GM21447 (cell line): ENCODE data around the gene TM9SF4.

Source experiments
- ATAC-seq: cut with Tn5 transposase; IDR thresholded peaks from one replicate; pipeline ENCODE4 v1.9.1; 2021; ENCODE audit not compliant: unreplicated experiment

TM9SF4 gene

GRCh38 chr20:32205843-32206759 is 96.6 kb downstream of the TM9SF4 start:
- ATAC-seq = no peak

DNA sequence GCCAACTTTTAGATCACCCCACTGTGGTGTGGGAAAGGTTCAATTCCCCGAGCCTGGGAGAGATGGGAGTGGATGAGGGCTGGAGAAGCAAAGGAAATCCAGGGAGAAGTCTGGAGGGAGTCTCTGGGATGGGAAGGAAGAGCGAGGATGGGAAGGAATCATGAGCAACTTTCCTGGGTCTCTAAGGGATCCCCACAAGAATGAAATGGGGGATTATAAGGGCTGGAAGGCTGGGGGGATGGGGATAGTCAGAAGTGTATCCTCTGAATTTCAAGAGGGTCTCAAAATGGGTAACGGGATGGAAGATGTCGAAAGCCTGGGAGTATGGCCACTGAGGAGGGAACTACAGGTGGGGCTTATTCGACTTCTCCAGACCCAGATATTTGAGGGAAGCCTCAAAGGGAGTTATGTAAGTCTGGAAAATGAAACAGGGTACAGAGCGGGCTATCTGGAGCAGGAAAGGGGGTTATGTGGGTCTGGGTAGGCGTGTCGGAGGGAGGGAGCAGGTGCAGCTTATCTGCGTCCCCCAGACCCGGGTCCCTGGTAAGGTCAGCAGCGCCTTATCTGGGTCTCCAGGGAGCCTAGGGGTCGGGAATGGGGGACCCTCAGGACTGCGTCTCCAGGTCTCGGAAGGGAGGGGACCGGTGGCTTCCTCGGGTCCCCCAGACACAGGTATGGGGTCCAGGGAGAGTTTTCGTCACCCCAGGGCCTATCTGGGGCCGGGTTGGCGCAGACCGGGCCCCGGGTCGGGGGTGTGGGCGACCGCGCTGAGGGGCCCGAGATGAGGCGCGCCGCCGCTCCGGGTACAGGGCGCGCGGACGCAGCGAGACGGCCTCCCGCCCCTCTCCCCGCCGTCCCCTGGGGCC is 97.5 kb downstream of the TM9SF4 start:
- ATAC-seq = no peak

- ATAC-seq = peak; percentile 85
Measured at GRCh38 chr20:32207626-32208498, 98.3 kb downstream of the TM9SF4 start, which contains the start of the genes PLAGL2 and POFUT1. Gene PLAGL2 (minus strand): TSS chr20:32207743. CDS start chr20:32202178, 5,565 bp downstream. Gene POFUT1 (plus strand): TSS chr20:32207880. CDS start chr20:32207942, 62 bp downstream.

DNA sequence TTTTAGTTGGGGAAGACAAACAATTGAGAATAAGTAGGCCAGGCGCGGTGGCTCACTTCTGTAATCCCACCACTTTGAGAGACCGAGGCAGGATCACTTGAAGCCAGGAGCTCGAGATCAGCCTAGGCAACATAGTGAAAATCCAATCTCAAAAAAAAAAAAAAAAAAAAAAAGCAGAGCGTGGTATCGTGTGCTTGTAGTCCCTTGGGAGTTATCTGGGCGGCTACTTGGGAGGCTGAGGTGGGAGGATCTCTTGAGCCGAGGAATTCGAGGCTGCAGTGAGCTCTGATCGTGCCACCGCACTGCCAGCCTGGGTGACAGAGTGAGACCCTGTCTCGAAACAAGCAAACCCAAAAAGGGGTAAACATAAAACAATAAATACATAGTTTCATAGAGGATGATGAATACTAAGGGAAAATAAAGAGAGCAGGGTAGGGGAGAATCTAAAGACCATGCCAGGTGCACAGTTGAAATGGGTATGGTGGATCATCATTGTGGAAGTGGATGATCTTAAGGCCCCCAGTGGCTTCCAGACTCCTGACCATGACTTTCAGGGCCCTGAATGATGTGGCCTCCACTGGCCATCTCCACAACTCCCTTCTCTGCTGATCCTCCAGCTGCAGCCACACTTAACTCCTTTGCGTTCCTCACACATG is 99.1 kb downstream of the TM9SF4 start:
- ATAC-seq = no peak

DNA sequence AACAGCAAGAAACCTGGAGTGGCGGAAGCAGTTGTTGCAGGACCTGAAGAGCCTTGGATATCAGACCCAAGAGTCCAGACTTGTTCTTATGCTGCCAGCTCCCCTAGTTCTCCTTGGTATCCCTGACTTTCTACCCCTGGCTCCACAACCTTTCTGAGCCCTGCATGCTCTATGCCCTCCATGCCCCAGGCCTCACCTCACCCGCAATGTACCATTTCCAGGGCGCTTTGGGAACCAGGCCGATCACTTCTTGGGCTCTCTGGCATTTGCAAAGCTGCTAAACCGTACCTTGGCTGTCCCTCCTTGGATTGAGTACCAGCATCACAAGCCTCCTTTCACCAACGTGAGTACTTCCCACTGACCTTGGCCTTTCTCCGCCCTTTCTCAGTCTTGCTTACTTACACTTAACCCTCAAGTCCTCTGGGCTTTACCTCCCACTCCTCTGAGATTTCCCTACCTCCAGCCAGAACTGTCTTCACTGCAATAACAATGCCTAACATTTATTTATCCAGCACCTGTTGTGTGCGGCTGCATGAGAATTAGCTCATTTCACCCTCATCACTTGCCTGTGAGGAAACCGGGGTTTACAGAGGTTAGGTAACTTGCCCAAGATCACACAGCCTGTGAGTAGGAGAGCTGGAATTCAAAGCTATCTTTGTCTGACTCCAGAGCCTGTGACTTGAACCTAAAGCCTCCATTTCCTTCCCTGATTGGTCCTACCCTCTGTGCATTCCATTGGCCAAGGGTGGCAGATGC is 100.5 kb downstream of the TM9SF4 start:
- no peak for ATAC-seq

DNA sequence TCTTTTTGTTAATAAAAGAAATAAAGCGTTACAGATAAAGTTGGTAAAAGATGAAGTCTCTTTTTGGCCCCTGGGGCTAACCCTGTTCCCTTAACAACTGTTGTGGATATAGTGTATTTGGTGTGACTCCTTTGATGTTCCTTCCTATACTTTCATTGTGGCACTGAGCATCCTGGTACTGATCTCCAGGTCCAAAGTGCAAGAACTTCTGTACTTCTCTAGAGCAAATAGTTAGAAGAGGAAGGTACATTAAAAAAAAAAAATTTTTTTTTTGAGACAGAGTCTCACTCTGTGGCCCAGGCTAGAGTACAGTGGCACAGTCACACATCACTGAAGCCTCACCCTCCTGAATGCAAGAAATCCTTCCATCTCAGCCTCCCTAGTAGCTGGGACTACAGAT is 104.4 kb downstream of the TM9SF4 start:
- no peak for ATAC-seq

- ATAC-seq = no peak
Measured at GRCh38 chr20:32215147-32215546, 105.6 kb downstream of the TM9SF4 start.

DNA sequence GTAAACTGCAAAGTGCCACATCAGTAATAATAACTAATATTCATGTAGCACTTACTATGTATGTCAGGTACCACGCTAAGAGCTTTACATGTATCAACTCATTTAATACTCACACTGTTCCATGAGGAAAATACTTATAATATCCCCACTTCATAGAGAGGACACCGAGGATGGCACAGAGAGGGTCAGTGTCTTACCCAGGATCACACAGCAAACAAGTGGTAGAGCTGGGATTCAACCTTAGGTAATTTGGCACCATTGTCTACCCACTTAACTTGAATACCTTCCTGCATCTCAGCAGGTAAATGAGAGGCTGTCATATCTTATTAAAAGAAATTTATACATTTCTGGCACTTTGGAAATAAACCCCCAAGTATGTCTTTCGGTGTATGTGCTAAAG is 106.2 kb downstream of the TM9SF4 start:
- ATAC-seq = no peak

GRCh38 chr20:32216179-32217142 is 106.9 kb downstream of the TM9SF4 start:
- ATAC-seq = no peak
